MM.1S (cell line): Measurements from ENCODE around the gene SORCS2.

Experiments
- EZH2 ChIP-seq: fragments of 300-600 bp; sonication (generic); optimal IDR thresholded peaks from 2 replicates; pipeline ENCODE3; 2017; ENCODE audit warnings: low read depth, mild to moderate bottlenecking, antibody characterized with exemption, low read length, mixed read lengths
- TF ChIP-seq, protein P1 (sequence below): fragments of 300-600 bp; sonication (generic); IDR thresholded peaks from 2 replicates; pipeline ENCODE4 v1.5.1; 2016; ENCODE audit warnings: antibody characterized with exemption, low read length, mixed read lengths

DNA sequence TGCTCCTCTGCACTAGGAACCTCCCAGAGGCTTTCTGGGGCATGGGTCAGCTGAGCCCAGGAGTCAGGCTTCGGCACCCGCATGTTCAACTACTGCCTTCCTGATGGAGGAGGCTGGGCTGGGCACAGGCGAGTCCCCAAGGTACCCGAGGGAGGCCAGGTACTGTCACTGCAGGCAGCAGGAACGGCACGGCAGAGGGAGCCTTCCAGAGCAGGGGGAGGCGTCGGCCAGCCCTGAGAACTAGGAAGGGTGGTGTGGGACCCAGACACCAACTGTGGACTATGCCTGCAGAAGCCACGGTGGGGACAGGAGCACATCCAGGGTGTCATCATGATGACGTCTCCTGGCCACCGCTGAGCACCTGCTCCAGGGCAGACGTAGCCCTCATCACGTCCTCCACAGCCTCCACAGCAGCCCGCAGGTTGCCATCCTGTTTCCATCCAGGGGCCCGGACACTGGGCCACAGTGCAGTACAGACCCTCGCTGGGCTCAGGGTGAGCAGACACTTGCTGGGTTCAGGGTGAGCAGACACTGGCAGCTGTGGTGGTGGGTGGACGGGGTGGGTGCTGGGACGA is 40.8 kb downstream of the SORCS2 start:
- TF ChIP-seq, protein P1, sequence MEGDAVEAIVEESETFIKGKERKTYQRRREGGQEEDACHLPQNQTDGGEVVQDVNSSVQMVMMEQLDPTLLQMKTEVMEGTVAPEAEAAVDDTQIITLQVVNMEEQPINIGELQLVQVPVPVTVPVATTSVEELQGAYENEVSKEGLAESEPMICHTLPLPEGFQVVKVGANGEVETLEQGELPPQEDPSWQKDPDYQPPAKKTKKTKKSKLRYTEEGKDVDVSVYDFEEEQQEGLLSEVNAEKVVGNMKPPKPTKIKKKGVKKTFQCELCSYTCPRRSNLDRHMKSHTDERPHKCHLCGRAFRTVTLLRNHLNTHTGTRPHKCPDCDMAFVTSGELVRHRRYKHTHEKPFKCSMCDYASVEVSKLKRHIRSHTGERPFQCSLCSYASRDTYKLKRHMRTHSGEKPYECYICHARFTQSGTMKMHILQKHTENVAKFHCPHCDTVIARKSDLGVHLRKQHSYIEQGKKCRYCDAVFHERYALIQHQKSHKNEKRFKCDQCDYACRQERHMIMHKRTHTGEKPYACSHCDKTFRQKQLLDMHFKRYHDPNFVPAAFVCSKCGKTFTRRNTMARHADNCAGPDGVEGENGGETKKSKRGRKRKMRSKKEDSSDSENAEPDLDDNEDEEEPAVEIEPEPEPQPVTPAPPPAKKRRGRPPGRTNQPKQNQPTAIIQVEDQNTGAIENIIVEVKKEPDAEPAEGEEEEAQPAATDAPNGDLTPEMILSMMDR: no peak
- TF ChIP-seq EZH2: no peak
